Posterior vena cava (tissue), 2 donors: ENCODE results near the gene USP24. TPM values are rescaled to one million over a fixed set of nuclear protein-coding genes. Genes with fewer than 3 reads are reported as not detected.

Source experiments
- DNase-seq: peaks from one replicate; pipeline ENCODE4 v3.0.0-alpha.2; 2020; ENCODE audit warnings: low spot score
- intact Hi-C, 2 donors: fragments of 100-400 bp; cut with DNase I; formaldehyde crosslinking; loops; one replicate each; pipeline versions ENCODE4 v1.14.1 to v1.14.2; 2022 to 2023
- long read RNA-seq, 2 donors: library from polyadenylated mRNA; unstranded; transcript quantifications; one replicate each; pipeline ENCODE4 v2.0.0, GENCODE V29; 2020 to 2021
- total RNA-seq, 2 donors: library from RNA; stranded (reverse); fragmentation: NEBNext Ultra II Directional; extraction: Animal tissue kit (Norgen Biotek cat#: 25700); gene quantifications; one replicate each; pipeline ENCODE4 v1.2.1, GENCODE V29; 2021
- donor health status: DM: yes; HTN: yes; CAD: no.
- donor health status: DM: yes; HTN: yes; CAD: no.

The USP24 gene, protein sequence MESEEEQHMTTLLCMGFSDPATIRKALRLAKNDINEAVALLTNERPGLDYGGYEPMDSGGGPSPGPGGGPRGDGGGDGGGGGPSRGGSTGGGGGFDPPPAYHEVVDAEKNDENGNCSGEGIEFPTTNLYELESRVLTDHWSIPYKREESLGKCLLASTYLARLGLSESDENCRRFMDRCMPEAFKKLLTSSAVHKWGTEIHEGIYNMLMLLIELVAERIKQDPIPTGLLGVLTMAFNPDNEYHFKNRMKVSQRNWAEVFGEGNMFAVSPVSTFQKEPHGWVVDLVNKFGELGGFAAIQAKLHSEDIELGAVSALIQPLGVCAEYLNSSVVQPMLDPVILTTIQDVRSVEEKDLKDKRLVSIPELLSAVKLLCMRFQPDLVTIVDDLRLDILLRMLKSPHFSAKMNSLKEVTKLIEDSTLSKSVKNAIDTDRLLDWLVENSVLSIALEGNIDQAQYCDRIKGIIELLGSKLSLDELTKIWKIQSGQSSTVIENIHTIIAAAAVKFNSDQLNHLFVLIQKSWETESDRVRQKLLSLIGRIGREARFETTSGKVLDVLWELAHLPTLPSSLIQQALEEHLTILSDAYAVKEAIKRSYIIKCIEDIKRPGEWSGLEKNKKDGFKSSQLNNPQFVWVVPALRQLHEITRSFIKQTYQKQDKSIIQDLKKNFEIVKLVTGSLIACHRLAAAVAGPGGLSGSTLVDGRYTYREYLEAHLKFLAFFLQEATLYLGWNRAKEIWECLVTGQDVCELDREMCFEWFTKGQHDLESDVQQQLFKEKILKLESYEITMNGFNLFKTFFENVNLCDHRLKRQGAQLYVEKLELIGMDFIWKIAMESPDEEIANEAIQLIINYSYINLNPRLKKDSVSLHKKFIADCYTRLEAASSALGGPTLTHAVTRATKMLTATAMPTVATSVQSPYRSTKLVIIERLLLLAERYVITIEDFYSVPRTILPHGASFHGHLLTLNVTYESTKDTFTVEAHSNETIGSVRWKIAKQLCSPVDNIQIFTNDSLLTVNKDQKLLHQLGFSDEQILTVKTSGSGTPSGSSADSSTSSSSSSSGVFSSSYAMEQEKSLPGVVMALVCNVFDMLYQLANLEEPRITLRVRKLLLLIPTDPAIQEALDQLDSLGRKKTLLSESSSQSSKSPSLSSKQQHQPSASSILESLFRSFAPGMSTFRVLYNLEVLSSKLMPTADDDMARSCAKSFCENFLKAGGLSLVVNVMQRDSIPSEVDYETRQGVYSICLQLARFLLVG (N-terminal part only)
- total RNA-seq: 10 to 100 TPM; 31.5 to 35.1 TPM
- long read RNA-seq, donor 1, partial matches to known transcripts: 11 of 14 reads
- long read RNA-seq, donor 1, other reads (novel, unspliced or antisense): 3 of 14 reads
- long read RNA-seq, donor 2, partial matches to known transcripts: 1 of 3 reads
- long read RNA-seq, donor 2, other reads (novel, unspliced or antisense): 2 of 3 reads

DNA sequence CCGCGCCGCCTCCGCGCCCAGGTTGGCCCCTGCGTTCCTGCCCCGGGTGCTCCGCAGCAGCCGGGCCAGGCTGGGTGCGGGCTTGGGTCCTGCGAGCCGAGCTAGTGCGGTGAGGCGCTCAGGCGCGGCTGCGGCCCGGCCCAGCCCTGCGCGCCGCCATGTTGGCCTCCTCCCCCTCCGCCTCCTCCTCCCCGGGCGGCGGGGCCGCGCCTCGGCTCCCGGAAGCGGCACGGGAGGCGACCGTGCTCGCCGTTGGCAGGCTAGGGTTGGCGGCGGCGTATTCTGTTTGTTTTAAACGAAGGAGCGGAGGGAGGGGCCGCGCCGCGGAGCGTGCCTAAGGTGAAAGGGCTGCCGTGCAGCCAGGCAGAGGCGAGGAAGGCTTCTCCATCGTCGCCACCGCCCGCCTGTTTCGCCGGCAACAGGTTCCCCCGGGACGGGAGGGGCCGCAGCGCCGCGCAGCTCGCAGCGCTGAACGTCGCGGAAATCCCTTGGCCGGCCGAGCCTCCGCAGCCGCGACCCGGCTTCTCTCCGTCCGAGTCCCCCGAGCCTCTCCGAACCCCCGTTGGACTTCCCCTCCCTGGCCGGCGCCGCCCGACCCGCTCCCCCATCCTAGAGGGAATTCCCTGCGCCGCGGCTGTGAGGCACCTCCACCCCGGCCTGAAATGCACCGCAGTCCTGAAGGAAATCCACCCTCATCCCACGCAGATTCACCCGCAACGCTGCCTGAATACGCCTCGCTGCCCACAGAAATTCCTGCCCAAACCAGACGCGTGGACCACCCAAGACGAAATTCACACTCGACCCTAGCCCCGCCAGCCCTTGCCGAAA, at the start of gene USP24:
USP24 (minus strand) TSS at position 171 of the 828 bp plus-strand sequence. CDS start 251 bp downstream, outside the sequence.
- intact Hi-C loops: loop anchor here in 1 of 2 donors (10.0 kb wide), 1 partner anchor 59 kb away; no protein-coding TSS in a partner anchor
- DNase-seq: peak; percentile 93

DNA sequence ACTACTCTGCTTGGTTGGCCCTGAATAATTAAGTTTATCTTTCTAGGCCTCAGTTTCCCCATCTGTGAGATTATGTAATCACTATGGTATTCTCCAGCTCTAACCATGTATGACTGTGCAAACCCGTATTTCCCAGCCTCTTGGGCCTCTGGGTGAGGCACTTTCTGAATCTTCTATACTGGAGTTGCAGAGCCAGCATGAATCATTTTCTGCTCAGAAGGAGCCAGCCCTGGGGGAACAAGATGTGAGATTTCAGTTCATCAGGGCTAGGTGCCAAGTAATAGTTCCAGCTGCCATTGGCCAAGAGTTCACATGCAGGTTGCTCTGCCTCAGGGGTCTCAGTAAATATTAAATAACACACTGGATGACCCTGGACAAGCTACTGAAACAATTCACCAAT, 47.7 kb upstream of the USP24 start:
- intact Hi-C loops: no loop called here
- no peak for DNase-seq

DNA sequence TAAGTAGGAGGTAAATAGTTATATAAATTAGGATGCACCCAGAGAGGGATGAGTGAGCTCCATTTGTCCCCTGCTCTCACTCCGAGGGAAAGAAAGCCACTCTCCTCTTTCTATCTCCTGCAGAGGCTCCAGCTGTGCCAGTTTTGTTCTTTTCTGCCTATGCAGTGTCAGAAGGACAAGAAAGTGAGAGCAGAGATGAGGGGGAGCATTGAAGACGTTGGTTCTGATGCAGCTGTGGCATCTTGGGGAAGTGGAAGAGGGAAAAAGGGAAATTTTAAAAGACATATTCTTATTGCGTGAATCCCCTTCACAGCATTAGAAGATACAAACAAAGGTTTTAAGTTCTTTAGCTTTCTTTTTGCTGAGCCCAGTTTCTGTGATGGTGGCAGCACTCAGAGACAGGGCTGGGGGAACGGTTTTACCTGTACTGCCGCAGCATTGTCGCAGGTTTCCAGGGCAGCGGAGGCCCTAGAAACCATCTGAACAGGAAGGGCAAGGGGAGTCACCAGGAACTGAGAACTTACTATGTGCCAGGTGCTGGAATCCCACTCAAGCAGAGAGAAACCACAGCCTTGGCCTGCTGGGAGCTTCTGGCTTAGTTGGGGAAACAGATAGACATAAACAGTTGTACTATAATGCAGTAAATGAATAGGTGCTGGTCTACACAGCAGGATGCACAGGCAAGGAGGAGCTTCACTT, 44.9 kb upstream of the USP24 start:
- intact Hi-C loops: no loop called here
- DNase-seq: no peak

DNA sequence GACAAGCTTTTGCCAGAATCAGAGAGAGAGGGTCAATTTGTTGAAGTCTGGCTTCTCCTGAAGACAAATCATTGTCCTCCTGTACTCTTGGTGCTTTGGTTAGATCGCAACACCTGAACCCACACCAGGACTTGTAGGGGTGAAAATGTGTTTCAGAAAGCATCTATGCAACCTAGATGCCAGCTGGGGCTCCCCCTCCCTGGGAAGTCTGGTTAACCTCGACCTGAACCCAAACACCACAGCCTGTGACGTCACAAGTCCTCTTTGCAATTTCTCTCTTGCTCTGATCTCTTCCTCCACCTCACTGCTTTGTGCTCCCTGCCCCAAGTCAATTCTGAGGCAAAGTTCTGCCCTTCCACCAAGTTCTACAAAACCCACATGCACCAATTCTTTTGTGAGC, 42.8 kb upstream of the USP24 start:
- intact Hi-C loops: no loop called here
- no peak for DNase-seq

DNA sequence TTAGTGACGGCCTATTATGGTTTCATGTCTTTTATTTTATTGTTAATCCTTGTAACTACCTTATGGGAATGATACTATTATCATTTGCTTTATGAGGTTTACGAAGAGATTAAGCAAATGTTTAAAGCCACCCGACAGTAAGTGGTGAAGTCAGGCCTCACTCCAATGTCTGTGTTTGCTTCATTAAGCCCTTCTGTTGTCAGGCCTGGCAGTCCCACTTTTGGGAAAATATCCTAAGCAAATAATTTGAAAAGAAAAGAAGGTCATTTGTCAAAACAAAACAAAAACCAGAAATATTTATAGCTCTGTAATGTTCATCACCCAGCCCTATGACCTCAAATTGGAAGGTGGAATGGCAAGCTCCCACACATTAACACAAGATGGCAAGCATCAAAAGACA, 40.7 kb upstream of the USP24 start:
- DNase-seq: no peak
- intact Hi-C loops: no loop called here

DNA sequence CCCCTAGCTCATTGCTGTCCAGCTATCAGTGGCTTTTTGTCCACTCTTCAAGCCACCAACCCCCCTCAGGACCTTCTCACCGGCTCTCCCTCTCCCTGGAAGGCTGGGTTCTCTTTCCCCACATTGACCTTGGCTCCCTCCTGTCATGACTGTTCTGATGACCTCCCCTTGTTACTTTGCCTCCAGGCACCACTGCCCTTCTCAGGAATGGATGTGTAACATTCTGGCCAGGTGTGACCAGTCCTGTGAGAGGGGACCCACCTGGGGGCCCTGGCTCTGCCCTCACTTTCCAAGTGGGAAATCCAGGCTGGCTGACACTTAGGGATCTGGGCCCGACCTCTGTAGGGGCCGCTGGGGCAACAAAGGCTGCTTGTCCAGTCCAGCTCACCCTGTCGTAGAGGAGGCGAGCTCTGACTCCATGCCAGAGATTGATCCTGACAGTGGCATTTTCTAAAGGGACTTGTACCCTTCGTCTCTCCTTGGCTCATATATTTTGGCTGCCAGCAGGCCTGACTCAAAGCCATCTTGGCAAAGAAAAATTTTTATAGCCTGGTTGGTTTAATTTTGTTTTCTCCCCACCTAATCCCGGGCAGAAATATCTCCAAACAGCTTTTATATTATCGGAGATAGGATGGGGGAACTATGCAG, 37.9 kb upstream of the USP24 start:
- intact Hi-C loops: no loop called here

DNA sequence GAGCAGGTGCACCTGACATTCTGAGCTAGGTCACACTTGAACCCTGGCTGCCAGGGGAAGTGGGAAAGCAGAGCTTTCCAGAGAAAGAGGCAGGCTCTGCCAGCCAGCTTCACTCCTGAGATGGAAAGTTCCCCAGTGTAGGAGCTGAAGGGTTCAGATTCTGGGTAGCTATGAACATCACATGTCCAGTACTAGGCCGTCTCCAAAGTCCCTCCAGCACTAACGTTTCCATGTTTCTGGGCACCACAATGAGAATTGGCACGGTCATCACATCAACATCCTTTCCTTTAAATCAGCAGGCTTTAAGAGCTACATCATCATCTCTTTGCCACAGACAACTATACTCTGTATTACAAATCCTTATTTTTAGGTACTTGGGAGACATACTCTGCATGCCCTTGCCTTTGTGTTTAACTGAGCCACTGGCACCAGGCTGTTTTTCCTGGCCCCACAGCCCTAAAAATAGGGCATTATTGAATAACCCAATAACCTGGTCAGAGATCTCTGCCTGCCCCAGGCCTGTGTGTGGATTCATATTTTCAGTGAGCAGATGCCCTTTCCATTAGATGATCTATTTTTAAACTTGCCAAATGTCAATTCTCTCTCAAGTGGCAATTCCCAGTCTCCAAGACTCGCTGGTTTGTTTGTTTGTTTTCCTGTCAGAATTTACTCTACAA, 35.4 kb upstream of the USP24 start:
- no peak for DNase-seq
- intact Hi-C loops: no loop called here

More for the DNA sequence above, 37.9 kb upstream of the USP24 start:
- no peak for DNase-seq

DNA sequence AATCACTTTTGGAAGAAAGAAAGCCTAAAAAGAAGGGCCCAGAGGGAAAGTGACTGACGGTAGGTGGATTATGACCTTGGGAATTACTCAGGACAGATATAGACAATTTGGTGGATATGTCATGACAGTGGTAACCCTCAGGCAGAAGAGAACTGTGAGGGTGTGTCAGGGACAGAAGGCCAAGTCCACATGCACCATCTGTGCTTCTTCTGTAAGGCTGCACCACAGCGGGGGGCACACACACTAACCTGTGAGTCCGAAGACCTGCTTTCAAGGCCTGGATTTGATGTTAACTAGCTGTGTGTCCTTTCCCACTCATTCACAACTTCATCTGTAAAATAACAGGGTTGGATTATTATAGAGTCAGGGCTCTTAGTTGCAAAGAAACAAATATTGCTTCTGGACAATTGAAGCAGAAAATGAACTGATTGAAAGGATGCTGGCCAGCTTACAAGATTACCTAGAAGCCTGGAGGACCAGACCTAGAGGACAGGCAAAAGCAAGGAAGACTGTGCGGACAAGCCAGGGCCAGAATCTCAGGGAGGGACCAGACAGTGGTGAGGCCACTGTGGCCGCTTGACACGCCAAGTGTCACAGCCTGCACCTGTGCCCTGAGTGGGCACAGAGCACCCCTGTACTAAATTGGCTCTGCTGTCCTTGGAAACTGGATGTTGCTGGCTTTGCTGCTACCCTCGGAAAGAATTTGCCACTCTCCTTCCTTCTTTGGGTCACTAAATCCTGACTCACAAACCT, 34.7 kb upstream of the USP24 start:
- DNase-seq: no peak
- intact Hi-C loops: no loop called here

DNA sequence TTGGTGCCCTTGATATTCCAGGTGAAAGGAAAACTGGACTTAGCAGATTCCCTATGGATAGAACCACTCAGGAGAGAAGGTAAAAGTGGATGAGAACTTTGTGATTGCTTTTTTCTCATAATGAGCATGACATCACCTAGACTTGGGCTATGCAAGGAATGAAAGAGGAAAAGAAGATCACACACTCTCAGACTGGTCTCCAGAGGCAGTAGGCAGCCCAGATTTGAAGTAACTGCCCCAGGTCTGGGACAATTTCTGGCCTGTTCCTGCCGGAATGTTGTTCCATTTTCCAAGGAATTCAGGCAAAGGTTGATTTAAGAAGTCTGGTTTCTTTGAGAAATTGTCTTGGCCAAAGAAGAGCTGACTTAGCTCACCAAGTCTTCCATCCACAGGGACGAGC, 31.7 kb upstream of the USP24 start:
- intact Hi-C loops: no loop called here
- DNase-seq: no peak

DNA sequence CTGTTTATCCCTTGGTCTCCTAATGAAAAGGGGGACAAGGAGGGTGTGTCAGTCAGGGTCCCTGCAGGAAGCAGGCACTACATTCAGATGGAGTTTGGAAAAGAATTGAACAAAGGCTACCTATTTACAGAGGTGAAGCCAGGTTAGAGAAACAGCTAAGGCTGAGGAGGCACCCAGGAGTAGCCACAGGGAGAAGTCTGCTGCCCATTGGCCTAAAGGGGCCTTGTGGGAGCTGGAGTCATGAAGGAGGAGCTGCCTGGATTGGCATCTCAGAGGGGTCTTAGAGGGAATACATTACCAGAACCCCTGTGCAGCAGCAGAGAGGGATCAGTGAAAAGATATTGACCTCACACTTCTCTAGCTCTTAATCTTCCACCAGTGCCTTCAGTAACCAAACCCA, 31.2 kb upstream of the USP24 start:
- no peak for DNase-seq
- intact Hi-C loops: no loop called here

DNA sequence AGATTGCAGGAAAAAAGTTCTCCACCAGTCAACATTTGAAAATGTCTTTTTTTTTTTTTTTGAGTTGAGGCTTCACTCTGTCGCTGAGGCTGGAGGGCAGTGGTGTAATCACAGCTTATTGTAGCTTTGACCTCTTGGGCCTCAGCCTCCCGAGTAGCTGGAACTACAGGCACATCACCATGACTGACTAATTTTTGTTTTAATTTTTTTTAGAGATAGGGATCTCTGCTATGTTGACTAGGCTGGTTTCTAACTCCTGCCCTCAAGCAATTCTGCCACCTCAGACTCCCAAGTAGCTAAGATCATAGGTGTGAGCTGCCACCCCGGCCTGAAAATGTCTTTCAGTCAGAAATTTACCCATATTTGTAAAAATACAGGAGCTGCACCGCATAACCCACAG, 30.6 kb upstream of the USP24 start:
- DNase-seq: no peak
- intact Hi-C loops: no loop called here

DNA sequence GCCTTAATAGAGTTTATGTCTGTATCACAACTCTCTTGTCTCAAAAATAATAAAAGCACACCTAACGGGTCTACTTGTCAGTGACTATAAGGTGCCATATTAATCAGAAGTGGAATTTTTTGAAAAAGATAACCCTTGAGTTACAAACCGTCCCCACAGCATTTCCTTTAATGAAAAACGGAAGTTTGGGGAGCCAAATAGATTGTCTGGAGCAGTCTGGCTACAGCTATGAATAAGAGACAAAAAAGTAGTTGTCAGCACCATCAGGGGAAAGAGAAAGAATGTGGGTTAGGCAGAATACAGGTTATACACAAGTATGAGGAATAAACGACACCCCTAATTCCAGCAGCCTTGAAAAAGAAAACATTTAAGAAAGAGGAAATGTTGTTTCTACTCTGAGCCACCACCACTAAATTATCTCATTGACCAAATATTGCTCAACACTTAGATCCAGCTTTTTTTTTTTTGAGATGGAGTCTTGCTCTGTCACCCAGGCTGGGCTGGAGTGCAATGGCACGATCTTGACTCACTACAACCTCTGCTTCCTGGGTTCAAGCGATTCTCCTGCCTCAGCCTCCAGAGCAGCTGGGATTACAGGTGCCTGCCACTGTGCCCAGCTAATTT, 29.4 kb upstream of the USP24 start:
- DNase-seq: no peak
- intact Hi-C loops: no loop called here

DNA sequence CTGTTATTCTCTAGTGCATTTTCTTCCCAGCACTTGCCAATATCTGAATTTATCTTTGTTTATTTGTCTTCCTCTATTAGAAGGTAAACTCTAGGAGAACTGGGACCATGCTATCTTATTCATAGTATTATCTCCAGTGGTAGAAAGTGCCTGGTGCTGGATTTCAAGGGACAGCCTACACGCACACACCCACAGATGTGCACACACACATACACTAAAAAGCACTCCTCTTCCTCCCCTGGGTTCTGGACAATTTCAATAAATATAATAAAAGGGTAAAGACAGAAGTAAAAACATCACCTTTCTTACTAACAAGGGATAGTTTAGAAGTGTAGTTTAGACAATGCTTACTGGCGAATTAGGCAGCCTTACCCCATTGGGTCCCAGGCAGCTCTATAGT, 28.5 kb upstream of the USP24 start:
- intact Hi-C loops: no loop called here

DNA sequence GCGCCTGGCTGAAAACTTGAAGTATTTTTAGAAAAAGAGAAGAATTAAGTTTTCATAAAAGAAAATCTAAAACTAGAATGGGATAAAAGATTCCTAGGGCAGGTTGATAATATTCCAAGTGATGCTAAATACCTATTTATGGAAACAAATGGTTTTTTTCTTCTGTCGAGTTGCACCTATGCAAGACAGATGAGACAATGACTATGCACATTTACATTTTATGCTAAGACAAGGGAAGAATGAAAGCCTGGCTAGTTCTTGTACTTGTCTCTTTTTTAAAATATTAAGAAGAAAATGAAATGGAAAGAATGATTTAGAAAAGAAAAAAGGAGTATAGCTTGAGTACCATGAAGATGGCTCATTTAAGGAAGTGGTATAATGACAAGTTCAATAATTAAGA, 24.4 kb upstream of the USP24 start:
- intact Hi-C loops: loop anchor here in 1 of 2 donors (2.0 kb wide), 1 partner anchor 67 kb away; no protein-coding TSS in a partner anchor
- no peak for DNase-seq

More for the DNA sequence above, 28.5 kb upstream of the USP24 start:
- DNase-seq: no peak

DNA sequence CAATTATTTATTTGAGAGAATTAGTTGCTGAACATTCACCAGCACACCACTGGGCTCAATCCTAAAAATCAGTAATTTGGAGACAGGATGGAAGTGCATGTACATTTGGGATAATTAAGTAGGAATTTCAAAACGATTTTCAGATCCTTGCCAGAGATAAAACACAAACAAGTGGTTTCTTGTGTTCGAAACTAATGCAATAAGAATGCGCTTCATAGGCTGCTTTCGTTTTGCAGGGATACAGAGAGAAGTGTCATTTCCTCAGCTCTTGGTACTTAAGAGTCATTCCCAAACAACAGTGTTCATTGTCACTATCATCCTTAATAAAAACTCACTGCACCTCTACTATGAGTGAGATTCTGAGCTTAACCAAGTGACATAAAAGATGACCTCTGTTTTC, 20.6 kb upstream of the USP24 start:
- intact Hi-C loops: no loop called here
- no peak for DNase-seq

DNA sequence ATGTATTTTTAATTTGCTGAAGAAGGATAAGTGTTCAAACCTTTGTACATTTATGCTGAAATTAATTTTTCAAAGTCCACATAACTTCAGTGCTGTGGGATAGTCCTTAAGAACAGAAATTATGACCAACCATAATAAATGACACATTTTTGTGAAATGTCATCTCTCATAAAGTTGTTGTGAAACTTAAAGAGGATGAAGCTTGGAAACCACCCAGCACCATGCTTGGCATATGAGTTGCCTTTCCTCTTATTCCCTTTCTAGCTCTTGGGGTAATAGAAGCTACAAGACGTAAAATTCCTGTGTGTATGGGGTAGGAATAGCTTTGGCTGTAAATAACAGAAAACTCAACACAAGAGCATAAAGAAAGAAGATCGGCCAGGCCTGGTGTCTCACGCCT, 18.9 kb upstream of the USP24 start:
- intact Hi-C loops: no loop called here
- no peak for DNase-seq
